GM21528 (cell line): ENCODE data around the gene KLKB1.
"Not testable (repeated sequence)": the region's sequence is repeated elsewhere in the genome, so short reads cannot be mapped to it uniquely, and the experiment has no call there.

Source experiments
- ATAC-seq: cut with Tn5 transposase; IDR thresholded peaks from one replicate; pipeline ENCODE4 v1.9.1; 2021; ENCODE audit warnings: mild to moderate bottlenecking, moderate library complexity; ENCODE audit not compliant: unreplicated experiment, low FRiP score

Gene KLKB1

GRCh38 chr4:186226521-186227189, 652 bp upstream of the KLKB1 start:
- no peak for ATAC-seq

GRCh38 chr4:186227744-186228513, 622 bp downstream of the KLKB1 start:
- ATAC-seq = no peak

GRCh38 chr4:186228514-186228894, 1.2 kb downstream of the KLKB1 start:
- no peak for ATAC-seq

GRCh38 chr4:186234367-186234766, 7.1 kb downstream of the KLKB1 start:
- no peak for ATAC-seq

GRCh38 chr4:186236126-186236525, 8.8 kb downstream of the KLKB1 start:
- no peak for ATAC-seq

- no peak for ATAC-seq
Measured at GRCh38 chr4:186240452-186240847, 13.1 kb downstream of the KLKB1 start.

GRCh38 chr4:186240848-186241491, 13.7 kb downstream of the KLKB1 start:
- ATAC-seq = no peak

- no peak for ATAC-seq
Measured at GRCh38 chr4:186241616-186242015, 14.3 kb downstream of the KLKB1 start.

- not testable (repeated sequence) for ATAC-seq
Measured at GRCh38 chr4:186242031-186242430, 14.7 kb downstream of the KLKB1 start.

GRCh38 chr4:186243331-186243730, 16.0 kb downstream of the KLKB1 start:
- ATAC-seq = no peak

- ATAC-seq = no peak
Measured at GRCh38 chr4:186244835-186245234, 17.5 kb downstream of the KLKB1 start.

- not testable (repeated sequence) for ATAC-seq
Measured at GRCh38 chr4:186247062-186247752, 19.9 kb downstream of the KLKB1 start.

- no peak for ATAC-seq
Measured at GRCh38 chr4:186248643-186249042, 21.3 kb downstream of the KLKB1 start.

- ATAC-seq = no peak
Measured at GRCh38 chr4:186249785-186250754, 22.8 kb downstream of the KLKB1 start.

GRCh38 chr4:186250760-186251159, 23.5 kb downstream of the KLKB1 start:
- ATAC-seq = no peak

GRCh38 chr4:186255122-186255521, 27.8 kb downstream of the KLKB1 start:
- no peak for ATAC-seq

- no peak for ATAC-seq
Measured at GRCh38 chr4:186258216-186258811, 31.0 kb downstream of the KLKB1 start.

GRCh38 chr4:186260117-186260503, 32.8 kb downstream of the KLKB1 start:
- ATAC-seq = no peak
